ENCODE data around the gene SLC24A1.

The SLC24A1 gene

GRCh38 chr15:65621638-65622037 lies at the start of gene SLC24A1:
Gene SLC24A1 (plus strand): TSS chr15:65621938. CDS start chr15:65624081, 2,143 bp downstream.
- H3K36me3 Mint-ChIP-seq (ENCODE audit: low read depth) = peaks cover 11% of the 10 kb centered on the region
- H3K27me3 Mint-ChIP-seq (ENCODE audit: low read depth) = peaks cover 3% of the 10 kb centered on the region
- H3K27ac Mint-ChIP-seq = no peak within 1 kb of the TSS
- TF ChIP-seq CTCF (IDR thresholded peaks at IDR 0.05; ENCODE audit: unreplicated experiment in 3 of 3) = no peak
- no peaks in the 10 kb centered on the region for H3K9me3 Mint-ChIP-seq
- no peaks in the 10 kb centered on the region for H3K4me1 Mint-ChIP-seq
- no peak within 1 kb of the TSS for H3K4me3 Mint-ChIP-seq

GRCh38 chr15:65571971-65572370 lies 49.8 kb upstream of the SLC24A1 start:
- H3K9me3 Mint-ChIP-seq = no peaks in the 10 kb centered on the region
- H3K27me3 Mint-ChIP-seq (ENCODE audit: low read depth) = no peaks in the 10 kb centered on the region
- no peak overlapping the region for H3K27ac Mint-ChIP-seq
- H3K36me3 Mint-ChIP-seq (ENCODE audit: low read depth) = peaks cover 81% of the 10 kb centered on the region
- no peak overlapping the region for H3K4me3 Mint-ChIP-seq
- no peaks in the 10 kb centered on the region for H3K4me1 Mint-ChIP-seq
- no peak for TF ChIP-seq CTCF (IDR thresholded peaks at IDR 0.05; ENCODE audit: unreplicated experiment in 3 of 3)

GRCh38 chr15:65576664-65577063 lies 45.1 kb upstream of the SLC24A1 start:
- TF ChIP-seq CTCF (IDR thresholded peaks at IDR 0.05; ENCODE audit: unreplicated experiment in 3 of 3) = no peak
- Mint-ChIP-seq H3K36me3 (ENCODE audit: low read depth) (peaks cover 72% of the 10 kb centered on the region), H3K27ac (no peak overlapping the region), H3K4me1 (no peaks in the 10 kb centered on the region), H3K27me3 (ENCODE audit: low read depth) (no peaks in the 10 kb centered on the region), H3K9me3 (no peaks in the 10 kb centered on the region), H3K4me3 (no peak overlapping the region)

- H3K4me1 Mint-ChIP-seq = no peaks in the 10 kb centered on the region
- peaks cover 72% of the 10 kb centered on the region for H3K36me3 Mint-ChIP-seq (ENCODE audit: low read depth)
- H3K4me3 Mint-ChIP-seq = no peak overlapping the region
- no peaks in the 10 kb centered on the region for H3K9me3 Mint-ChIP-seq
- peak overlapping the region in 1 of 3 experiments; percentile 43 for H3K27ac Mint-ChIP-seq
- H3K27me3 Mint-ChIP-seq (ENCODE audit: low read depth) = no peaks in the 10 kb centered on the region
- TF ChIP-seq CTCF (IDR thresholded peaks at IDR 0.05; ENCODE audit: unreplicated experiment in 3 of 3) = no peak
Measured at GRCh38 chr15:65577129-65577996, 44.4 kb upstream of the SLC24A1 start.

- no peak overlapping the region for H3K4me3 Mint-ChIP-seq
- H3K4me1 Mint-ChIP-seq = no peaks in the 10 kb centered on the region
- no peaks in the 10 kb centered on the region for H3K27me3 Mint-ChIP-seq (ENCODE audit: low read depth)
- H3K9me3 Mint-ChIP-seq = no peaks in the 10 kb centered on the region
- peaks cover 77% of the 10 kb centered on the region for H3K36me3 Mint-ChIP-seq (ENCODE audit: low read depth)
- no peak for TF ChIP-seq CTCF (IDR thresholded peaks at IDR 0.05; ENCODE audit: unreplicated experiment in 3 of 3)
- H3K27ac Mint-ChIP-seq = peak overlapping the region in 1 of 3 experiments; percentile 24
Measured at GRCh38 chr15:65578904-65579728, 42.6 kb upstream of the SLC24A1 start.

All from nephron (organoid).